ENCODE measurements around the gene RYR2.
"Not testable (repeated sequence)": the region's sequence is repeated elsewhere in the genome, so short reads cannot be mapped to it uniquely, and the experiment has no call there.

Gene RYR2

GRCh38 chr1:237578540-237578939, 536.6 kb downstream of the RYR2 start:
- no peak for DNase-seq

GRCh38 chr1:237580726-237581125, 538.7 kb downstream of the RYR2 start:
- DNase-seq, result no peak

DNA sequence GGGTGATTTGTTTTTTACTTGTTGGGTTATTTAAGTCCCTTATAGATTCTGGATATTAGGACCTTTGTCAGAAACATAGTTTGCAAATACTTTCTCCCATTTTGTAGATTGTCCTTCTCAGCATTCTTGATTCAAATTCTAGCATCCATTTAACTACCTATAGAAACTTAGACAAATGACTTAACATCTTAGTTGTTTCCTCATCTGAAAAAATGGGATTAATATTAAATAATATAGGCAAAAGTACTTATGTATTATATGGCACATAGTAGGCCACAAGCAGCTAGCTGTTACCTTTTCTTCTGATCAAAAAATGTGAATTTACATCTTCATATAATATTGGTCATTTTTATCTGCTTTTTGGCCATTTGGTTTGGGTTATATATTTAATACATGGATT, 541.3 kb downstream of the RYR2 start:
- DNase-seq, result no peak

DNA sequence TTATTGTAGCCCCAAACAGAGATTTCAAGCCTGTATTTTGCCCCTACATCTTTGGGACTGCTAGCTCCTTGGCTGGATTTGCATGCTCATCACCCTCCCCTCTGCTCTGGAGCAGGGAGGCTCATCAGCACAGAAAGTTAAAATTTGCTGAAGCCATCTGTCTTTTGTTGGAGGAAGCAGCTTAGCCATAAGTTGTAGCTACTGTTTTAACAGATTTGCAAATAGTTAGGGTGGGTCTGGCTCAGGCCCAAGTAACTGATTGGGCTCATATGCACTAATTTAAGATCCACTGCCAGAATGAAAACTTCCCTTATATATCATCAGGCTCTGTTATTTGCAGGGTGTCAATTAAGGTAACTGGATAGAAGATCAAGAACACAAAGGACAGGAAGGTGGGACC, 541.8 kb downstream of the RYR2 start:
- DNase-seq, result no peak

DNA sequence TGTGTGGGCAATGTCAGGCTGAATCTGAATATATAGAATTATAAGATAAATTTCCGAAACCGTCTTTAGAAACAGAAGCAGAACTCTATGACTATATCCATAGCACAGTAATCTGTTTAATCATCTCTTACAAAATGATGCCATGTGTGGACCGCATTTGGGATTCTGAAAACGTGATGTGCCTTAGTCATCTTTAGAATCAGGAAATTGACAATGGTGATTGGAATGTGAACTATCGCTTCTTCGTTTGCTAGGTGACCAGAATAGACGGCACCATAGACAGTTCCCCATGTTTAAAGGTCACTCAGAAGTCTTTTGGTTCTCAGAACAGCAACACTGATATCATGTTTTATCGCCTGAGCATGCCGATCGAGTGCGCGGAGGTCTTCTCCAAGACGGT, 548.4 kb downstream of the RYR2 start:
- no peak for DNase-seq

DNA sequence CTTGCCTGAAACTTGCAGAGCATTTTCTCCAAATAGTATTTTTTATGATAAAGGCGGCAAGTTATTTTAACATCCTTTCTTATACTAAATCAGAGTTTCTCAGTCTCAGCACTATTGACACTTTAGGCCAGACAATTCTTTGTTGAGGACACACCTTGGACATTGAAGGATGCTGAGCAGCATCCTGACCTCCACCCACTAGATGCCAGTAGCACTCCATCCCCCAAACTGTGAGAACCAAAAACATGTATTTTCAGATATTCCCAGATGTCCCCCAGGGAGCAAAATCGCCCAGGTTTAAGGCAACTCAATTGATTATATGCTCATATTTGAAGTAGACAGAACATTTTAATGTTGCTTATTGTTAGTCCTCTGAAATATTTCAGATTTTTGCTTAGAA, 549.4 kb downstream of the RYR2 start:
- DNase-seq, result no peak

GRCh38 chr1:237603036-237603568, 561.1 kb downstream of the RYR2 start:
- DNase-seq, result not testable (repeated sequence)

DNA sequence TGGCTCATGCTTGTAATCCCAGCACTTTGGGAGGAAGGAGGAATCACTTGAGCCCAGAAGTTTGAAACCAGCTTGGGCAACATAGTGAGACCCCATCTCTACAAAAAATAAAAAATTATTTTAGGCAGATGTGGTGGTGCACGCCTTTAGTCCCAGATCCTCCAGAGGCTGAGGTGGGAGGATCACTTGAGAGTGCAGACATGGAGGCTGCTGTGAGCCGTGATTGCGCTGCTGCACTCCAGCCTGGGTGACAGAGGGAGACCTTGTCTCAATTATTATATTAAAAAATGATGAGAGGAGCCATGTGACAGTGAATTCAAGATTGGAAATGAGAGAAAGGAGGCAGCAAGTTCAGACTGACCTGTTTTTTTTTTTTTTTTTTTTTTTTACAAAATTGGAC, 566.4 kb downstream of the RYR2 start:
- no peak for DNase-seq

- no peak for DNase-seq
These were observed 568.2 kb downstream of the RYR2 start for GRCh38 chr1:237610157-237610556.

DNA sequence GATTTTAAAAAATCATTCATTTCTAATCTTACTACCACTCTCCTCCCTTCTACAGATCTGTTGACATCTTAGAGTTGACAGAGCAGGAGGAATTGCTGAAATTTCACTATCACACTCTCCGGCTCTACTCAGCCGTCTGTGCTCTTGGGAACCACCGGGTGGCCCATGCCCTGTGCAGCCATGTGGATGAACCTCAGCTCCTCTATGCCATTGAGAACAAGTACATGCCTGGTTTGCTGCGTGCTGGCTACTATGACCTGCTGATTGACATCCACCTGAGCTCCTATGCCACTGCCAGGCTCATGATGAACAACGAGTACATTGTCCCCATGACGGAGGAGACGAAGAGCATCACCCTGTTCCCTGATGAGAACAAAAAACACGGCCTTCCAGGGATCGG, 572.0 kb downstream of the RYR2 start:
- DNase-seq, result no peak

- DNase-seq, result no peak
These were observed 577.6 kb downstream of the RYR2 start for GRCh38 chr1:237619553-237619952.

GRCh38 chr1:237634922-237635321, 592.9 kb downstream of the RYR2 start:
- no peak for DNase-seq

- DNase-seq, result no peak
These were observed 596.6 kb downstream of the RYR2 start for GRCh38 chr1:237638555-237638954.

DNA sequence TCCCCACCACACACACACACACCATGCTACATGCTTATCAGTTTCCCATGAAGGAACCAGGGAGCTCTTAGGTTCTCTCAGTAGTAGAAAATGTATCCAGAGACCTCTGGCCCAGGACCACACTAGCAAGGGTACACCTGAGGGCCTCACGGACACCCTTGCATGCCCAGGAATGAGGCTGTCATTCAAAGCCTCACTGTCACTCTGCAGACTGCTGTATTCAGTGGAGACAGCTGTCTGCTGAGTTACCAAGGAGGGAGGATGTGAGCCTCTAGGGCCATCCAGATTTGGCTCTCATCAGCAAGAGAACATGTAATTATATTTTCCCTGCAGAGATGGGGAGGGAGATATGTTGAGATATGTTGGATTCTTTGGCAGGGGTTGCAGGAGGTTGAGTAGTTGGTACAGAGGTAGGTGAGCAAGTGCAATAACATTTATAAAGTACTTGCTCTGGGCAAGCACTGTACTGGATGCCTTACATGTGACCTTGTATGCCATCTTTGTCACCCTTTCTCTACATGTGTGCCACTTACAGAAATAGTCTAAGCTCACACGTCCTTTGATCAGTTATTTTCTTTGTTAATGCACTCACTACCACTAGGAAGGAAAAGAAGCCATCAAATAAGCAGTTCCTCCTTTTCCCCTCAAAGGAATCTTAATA, 598.2 kb downstream of the RYR2 start:
- DNase-seq, result no peak

- DNase-seq, result no peak
These were observed 599.0 kb downstream of the RYR2 start for GRCh38 chr1:237640966-237641365.

GRCh38 chr1:237650809-237651208, 608.8 kb downstream of the RYR2 start:
- DNase-seq, result no peak

DNA sequence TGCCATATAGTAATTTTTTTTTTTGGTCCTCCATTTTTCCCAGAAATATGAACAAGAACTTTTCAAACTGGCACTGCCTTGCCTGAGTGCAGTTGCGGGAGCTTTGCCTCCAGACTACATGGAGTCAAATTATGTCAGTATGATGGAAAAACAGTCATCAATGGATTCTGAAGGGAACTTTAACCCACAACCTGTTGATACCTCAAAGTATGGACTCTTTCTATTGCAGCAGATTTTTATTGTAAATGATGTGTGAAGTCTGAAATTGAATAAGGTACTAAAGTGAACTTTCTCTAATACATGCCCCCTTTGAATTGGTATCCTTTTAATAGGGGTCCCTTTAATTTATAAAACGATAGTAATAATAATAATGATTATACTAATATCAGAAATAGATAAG, 613.8 kb downstream of the RYR2 start:
- no peak for DNase-seq

DNA sequence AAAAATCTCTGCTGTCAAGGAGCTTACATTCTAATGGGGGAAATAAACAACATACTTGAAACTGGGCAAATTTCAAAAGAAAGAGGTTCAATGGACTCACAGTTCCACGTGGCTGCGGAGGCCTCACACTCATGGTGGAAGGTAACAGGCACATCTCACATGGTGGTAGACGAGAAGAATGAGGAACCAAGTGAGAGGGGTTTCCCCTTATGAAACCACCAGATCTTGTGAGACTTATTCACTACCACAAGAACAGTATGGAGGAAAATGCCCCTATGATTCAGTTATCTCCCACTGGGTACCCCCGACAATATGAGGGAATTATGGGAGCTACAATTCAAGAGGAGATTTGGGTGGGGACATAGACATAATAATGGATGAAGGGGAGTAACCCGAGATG, 622.4 kb downstream of the RYR2 start:
- DNase-seq, result peak in 3 of 4 experiments; percentile 6 to 16 (median 7)

GRCh38 chr1:237670302-237670701, 628.3 kb downstream of the RYR2 start:
- no peak for DNase-seq

DNA sequence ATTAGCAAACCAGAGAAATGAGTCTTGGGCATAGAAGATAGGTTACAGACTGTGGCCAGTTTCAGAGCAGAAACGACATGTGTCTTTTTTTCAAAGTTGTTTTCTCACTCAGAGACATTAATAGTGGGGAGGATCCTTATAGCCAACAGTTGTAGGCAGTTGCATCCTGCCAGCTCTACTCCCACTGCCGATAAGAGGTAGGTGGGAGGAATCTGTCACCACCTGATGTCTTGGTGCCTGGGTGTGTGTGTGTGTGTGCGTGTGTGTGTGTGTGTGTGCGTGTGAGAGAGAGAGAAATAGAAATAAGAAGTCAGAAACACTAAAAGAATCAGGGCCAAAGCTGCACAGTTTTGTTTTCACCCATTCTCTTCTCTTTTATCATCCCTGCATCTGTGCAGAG, 629.3 kb downstream of the RYR2 start:
- no peak for DNase-seq

- no peak for DNase-seq
These were observed 630.0 kb downstream of the RYR2 start for GRCh38 chr1:237671935-237672334.

- no peak for DNase-seq
These were observed 630.8 kb downstream of the RYR2 start for GRCh38 chr1:237672748-237673147.

DNA sequence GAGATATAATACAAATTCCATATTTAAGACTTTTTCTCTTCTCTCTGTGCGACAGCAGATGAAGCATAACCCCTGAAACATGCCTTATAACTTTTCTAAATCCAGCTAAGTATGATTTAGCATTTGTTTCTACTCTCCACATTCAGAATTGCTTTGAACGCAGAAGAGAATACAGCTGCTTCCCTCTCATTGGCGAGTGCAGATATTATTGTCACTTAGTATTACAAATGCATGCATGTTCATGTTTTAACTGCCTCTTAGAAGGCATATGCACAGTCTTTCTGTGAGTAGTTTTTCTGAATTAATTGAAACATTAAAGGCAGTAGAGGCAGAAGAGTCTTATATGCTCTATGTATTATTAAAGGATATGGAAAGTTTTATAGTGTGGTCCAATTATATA, 631.6 kb downstream of the RYR2 start:
- DNase-seq, result no peak

DNA sequence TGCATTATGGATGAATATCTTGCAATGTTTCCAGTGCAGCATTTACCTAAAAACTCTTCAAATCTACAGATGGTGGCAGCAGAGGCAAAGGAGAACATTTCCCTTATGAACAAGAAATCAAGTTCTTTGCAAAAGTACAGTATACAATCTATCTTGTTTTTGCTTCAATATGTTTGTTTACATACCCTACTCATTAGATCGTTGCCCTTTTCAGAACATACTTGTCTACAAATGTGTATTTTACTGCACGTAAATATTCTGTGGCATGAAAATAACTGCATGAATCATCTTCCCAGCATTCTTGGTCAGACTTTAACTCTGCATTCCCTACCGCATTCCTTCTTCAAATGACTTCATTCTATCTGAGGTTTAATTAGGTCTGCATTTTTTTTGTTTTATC, 636.0 kb downstream of the RYR2 start:
- DNase-seq, result no peak

DNA sequence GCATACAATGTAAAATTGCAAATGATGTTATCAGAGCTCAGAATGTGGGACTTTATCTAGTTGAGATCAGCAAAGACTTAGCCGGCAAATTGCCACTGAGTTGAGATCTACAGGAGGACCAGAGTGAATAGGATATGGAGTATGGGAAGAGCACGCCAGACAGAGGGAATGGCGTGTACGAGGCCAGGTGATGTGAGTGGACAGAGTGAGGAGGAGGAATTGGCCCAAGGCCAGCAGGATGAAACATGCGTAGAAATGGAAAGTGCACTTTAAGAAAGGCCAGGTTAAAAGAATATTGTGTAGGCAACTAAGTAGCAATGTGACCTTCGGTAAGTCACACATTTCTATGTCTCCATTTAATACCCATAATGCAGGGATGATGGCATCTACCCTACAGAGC, 637.7 kb downstream of the RYR2 start:
- no peak for DNase-seq

Data from suppressor macrophage (primary cell).